ENCODE data around the gene SNRPA1. TPM values are rescaled to one million over a fixed set of nuclear protein-coding genes. Genes with fewer than 3 reads are reported as not detected.
"Not testable (repeated sequence)": the region's sequence is repeated elsewhere in the genome, so short reads cannot be mapped to it uniquely, and the experiment has no call there.

The SNRPA1 gene
- total and polyA plus RNA-seq, 2 of the 13 experiments (the other 11 are each of a cell fraction or from before 2014, with no cell fraction given) = 41.2 to 108 TPM

DNA sequence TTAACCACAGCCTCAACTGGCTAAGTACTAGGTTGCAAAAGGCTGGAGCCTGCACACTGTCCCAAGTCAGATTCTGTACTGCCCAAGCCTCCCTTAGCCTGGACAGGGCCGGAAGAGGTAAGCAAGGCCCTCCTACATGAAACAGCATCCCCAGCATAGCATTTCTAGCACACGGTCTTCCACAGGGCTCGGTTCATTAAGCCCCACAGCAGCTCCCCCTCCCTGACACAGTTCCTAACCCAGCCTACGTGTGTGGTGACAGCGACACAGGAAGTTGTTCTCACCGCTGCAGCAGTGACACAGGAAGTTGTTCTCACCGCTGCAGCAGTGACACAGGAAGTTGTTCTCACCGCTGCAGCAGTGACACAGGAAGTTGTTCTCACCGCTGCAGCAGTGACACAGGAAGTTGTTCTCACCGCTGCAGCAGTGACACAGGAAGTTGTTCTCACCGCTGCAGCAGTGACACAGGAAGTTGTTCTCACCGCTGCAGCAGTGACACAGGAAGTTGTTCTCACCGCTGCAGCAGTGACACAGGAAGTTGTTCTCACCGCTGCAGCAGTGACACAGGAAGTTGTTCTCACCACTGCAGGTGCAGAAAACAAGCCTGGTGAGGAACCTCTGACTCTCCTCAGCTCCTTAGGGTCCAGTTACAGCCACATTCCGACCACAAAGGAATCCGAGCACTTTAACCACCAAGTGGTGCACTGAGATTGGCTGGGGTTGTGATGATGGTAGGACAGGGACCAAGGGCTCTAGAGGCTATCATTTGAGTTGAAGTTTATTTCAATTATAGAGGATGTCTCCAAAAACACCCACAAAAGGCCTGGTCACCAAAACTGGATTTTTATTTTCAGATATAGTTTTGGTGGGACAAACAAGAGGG lies 39.1 kb upstream of the SNRPA1 start:
- peak overlapping the region in 1 of 3 experiments; percentile 23; a peak in 1 of 6 replicates for H3K4me3 ChIP-seq (replicated peaks in 1 of 3; ENCODE audit: insufficient read depth in 1 of 3, low read depth in 2 of 3, low read length in 3 of 3)
- DNase-seq (ENCODE audit: low spot score); H3K9ac ChIP-seq (ENCODE audit: insufficient read depth, low read depth, low read length); H3K9me3 ChIP-seq (ENCODE audit: low read length); POLR2A ChIA-PET; FAIRE-seq; intact Hi-C loops (cut with micrococcal nuclease; ENCODE audit: unreplicated experiment); H3K4me1 ChIP-seq (ENCODE audit: insufficient read depth, low read length); H3K27ac ChIP-seq (ENCODE audit: extremely low read length, insufficient read depth, low read length); in situ Hi-C loops (cut with HindIII; ENCODE audit: extremely low pct_ligation_motif_present, low pct_unique_long_range_greater_than_20kb); H3K27me3 ChIP-seq (ENCODE audit: control insufficient read depth in 1 of 2, insufficient read depth in 2 of 2, low read length in 2 of 2); BruUV-seq (replicated peaks); CTCF ChIA-PET (ENCODE audit: low intra/inter-chr PET ratio, low total read pairs); H2AFZ ChIP-seq (ENCODE audit: low read length); H4K20me1 ChIP-seq (ENCODE audit: insufficient read depth, low read length); H3K79me2 ChIP-seq (ENCODE audit: insufficient read depth, low read length); TF ChIP-seq FOXP1 (IDR thresholded peaks at IDR 0.05): not testable (repeated sequence)
- ATAC-seq = peak; percentile 49
- peak overlapping the region; percentile 34 for H3K4me2 ChIP-seq (ENCODE audit: low read depth, low read length)
- 90% methylated on average over 7 of the region's 16 CpGs for WGBS (ENCODE audit: low lambda C conversion rate)
- H3K36me3 ChIP-seq (replicated peaks in 1 of 2; ENCODE audit: control insufficient read depth in 1 of 2, insufficient read depth in 2 of 2, low read length in 2 of 2) = peaks cover 21 to 54% of the 10 kb centered on the region in 2 experiments
- TF ChIP-seq KAT8 (CRISPR knock-in tag; IDR thresholded peaks at IDR 0.05) (peak; percentile 94), ZMYM4 (CRISPR knock-in tag; IDR thresholded peaks at IDR 0.05) (0 out of 2 replicates have a peak, but pooled peaks have one; percentile 17), SALL1 (CRISPR knock-in tag; IDR thresholded peaks at IDR 0.05) (peak; percentile 21; the same call in 1 of the 2 replicates), FOXK1 (CRISPR knock-in tag; IDR thresholded peaks at IDR 0.05; ENCODE audit: borderline replicate concordance, low read depth) (peak; percentile 72; the same call in 1 of the 2 replicates), HOXA3 (CRISPR knock-in tag; IDR thresholded peaks at IDR 0.05) (peak; percentile 64), SAP130 (CRISPR knock-in tag; IDR thresholded peaks at IDR 0.05; ENCODE audit: low read depth) (peak; percentile 72), FOXP1 (CRISPR knock-in tag; IDR thresholded peaks at IDR 0.05) (peak; percentile 30; the same call in 1 of the 2 replicates), ZBTB38 (CRISPR knock-in tag; IDR thresholded peaks at IDR 0.05) (peak; percentile 100), CCDC6 (CRISPR knock-in tag; IDR thresholded peaks at IDR 0.05) (peak; percentile 39; the same call in 1 of the 2 replicates), NR2C2 (CRISPR knock-in tag; IDR thresholded peaks at IDR 0.05; ENCODE audit: borderline replicate concordance) (peak; percentile 99)
- TF ChIP-seq, protein P1, sequence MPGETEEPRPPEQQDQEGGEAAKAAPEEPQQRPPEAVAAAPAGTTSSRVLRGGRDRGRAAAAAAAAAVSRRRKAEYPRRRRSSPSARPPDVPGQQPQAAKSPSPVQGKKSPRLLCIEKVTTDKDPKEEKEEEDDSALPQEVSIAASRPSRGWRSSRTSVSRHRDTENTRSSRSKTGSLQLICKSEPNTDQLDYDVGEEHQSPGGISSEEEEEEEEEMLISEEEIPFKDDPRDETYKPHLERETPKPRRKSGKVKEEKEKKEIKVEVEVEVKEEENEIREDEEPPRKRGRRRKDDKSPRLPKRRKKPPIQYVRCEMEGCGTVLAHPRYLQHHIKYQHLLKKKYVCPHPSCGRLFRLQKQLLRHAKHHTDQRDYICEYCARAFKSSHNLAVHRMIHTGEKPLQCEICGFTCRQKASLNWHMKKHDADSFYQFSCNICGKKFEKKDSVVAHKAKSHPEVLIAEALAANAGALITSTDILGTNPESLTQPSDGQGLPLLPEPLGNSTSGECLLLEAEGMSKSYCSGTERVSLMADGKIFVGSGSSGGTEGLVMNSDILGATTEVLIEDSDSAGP (CRISPR knock-in tag; IDR thresholded peaks at IDR 0.05; ENCODE audit: borderline replicate concordance) = peak; percentile 28; the same call in 1 of the 2 replicates
- TF ChIP-seq, protein P2, sequence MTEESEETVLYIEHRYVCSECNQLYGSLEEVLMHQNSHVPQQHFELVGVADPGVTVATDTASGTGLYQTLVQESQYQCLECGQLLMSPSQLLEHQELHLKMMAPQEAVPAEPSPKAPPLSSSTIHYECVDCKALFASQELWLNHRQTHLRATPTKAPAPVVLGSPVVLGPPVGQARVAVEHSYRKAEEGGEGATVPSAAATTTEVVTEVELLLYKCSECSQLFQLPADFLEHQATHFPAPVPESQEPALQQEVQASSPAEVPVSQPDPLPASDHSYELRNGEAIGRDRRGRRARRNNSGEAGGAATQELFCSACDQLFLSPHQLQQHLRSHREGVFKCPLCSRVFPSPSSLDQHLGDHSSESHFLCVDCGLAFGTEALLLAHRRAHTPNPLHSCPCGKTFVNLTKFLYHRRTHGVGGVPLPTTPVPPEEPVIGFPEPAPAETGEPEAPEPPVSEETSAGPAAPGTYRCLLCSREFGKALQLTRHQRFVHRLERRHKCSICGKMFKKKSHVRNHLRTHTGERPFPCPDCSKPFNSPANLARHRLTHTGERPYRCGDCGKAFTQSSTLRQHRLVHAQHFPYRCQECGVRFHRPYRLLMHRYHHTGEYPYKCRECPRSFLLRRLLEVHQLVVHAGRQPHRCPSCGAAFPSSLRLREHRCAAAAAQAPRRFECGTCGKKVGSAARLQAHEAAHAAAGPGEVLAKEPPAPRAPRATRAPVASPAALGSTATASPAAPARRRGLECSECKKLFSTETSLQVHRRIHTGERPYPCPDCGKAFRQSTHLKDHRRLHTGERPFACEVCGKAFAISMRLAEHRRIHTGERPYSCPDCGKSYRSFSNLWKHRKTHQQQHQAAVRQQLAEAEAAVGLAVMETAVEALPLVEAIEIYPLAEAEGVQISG (CRISPR knock-in tag; IDR thresholded peaks at IDR 0.05) = peak; percentile 59; the same call in 1 of the 2 replicates
- TF ChIP-seq, protein P3, sequence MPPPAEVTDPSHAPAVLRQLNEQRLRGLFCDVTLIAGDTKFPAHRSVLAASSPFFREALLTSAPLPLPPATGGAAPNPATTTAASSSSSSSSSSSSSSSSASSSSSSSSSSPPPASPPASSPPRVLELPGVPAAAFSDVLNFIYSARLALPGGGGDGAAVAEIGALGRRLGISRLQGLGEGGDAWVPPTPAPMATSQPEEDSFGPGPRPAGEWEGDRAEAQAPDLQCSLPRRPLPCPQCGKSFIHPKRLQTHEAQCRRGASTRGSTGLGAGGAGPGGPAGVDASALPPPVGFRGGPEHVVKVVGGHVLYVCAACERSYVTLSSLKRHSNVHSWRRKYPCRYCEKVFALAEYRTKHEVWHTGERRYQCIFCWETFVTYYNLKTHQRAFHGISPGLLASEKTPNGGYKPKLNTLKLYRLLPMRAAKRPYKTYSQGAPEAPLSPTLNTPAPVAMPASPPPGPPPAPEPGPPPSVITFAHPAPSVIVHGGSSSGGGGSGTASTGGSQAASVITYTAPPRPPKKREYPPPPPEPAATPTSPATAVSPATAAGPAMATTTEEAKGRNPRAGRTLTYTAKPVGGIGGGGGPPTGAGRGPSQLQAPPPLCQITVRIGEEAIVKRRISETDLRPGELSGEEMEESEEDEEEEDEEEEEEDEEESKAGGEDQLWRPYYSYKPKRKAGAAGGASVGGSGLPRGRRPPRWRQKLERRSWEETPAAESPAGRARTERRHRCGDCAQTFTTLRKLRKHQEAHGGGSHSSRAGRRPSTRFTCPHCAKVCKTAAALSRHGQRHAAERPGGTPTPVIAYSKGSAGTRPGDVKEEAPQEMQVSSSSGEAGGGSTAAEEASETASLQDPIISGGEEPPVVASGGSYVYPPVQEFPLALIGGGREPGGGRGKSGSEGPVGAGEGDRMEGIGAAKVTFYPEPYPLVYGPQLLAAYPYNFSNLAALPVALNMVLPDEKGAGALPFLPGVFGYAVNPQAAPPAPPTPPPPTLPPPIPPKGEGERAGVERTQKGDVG (CRISPR knock-in tag; IDR thresholded peaks at IDR 0.05; ENCODE audit: borderline replicate concordance) = peak; percentile 71; the same call in 1 of the 2 replicates

Measured in HepG2 (cell line).